Raji (cell line): ENCODE data around the gene SH3BGRL2.

ENCODE experiments used
- POLR2A ChIP-seq: IDR thresholded peaks from 2 replicates; pipeline ENCODE4 v1.6.1; 2011; ENCODE audit warnings: low read depth, low read length, control low read depth; ENCODE audit not compliant: insufficient read depth

SH3BGRL2 gene

GRCh38 chr6:79630883-79631692 is at the start of gene SH3BGRL2:
Gene SH3BGRL2 (plus strand): TSS chr6:79631329. CDS start chr6:79631462, 133 bp downstream.
- TF ChIP-seq POLR2A, result no peak

GRCh38 chr6:79584332-79584731 is 46.8 kb upstream of the SH3BGRL2 start:
- TF ChIP-seq POLR2A, result no peak

GRCh38 chr6:79586548-79586947 is 44.6 kb upstream of the SH3BGRL2 start:
- no peak for TF ChIP-seq POLR2A

GRCh38 chr6:79589701-79590100 is 41.4 kb upstream of the SH3BGRL2 start:
- TF ChIP-seq POLR2A, result no peak

GRCh38 chr6:79597155-79597554 is 34.0 kb upstream of the SH3BGRL2 start:
- no peak for TF ChIP-seq POLR2A

- TF ChIP-seq POLR2A, result no peak
Measured at GRCh38 chr6:79598012-79598411, 33.1 kb upstream of the SH3BGRL2 start.

GRCh38 chr6:79599725-79600259 is 31.3 kb upstream of the SH3BGRL2 start:
- no peak for TF ChIP-seq POLR2A

GRCh38 chr6:79600313-79600712 is 30.8 kb upstream of the SH3BGRL2 start:
- TF ChIP-seq POLR2A, result no peak

- TF ChIP-seq POLR2A, result no peak
Measured at GRCh38 chr6:79600812-79601609, 30.1 kb upstream of the SH3BGRL2 start.

- TF ChIP-seq POLR2A, result no peak
Measured at GRCh38 chr6:79602859-79603258, 28.3 kb upstream of the SH3BGRL2 start.

- TF ChIP-seq POLR2A, result no peak
Measured at GRCh38 chr6:79604583-79605037, 26.5 kb upstream of the SH3BGRL2 start.

GRCh38 chr6:79605061-79605460 is 26.1 kb upstream of the SH3BGRL2 start:
- TF ChIP-seq POLR2A, result no peak

GRCh38 chr6:79605968-79606764 is 25.0 kb upstream of the SH3BGRL2 start:
- no peak for TF ChIP-seq POLR2A

GRCh38 chr6:79607000-79607399 is 24.1 kb upstream of the SH3BGRL2 start:
- no peak for TF ChIP-seq POLR2A
